ENCODE measurements around the gene TEX53. TPM values are rescaled to one million over a fixed set of nuclear protein-coding genes. Genes with fewer than 3 reads are reported as not detected.

TEX53 gene
- not detected for total RNA-seq

DNA sequence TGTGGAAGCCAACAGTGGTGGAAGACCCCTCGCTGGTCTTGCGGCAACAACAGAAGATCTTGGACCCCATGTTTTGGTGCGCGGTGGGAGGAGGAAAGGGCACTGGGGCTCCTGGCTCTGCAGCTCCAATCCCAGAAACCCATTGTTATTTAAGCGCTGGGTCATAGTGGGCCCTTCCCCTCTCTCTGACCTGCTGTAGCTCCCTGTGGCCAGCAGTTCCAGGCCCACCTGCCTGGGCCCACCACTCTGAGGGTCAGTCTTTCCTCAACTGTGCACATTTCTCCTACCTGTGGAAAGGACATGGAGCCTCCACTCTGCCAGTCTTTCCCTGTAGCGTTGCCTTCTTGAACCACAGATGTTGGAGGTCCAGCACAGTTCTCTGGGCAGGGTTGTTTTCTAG, at the start of gene TEX53:
TEX53 (minus strand) TSS at position 101 of the 400 bp plus-strand sequence; CDS start at position 70, 31 bp downstream.
- DNase-seq (ENCODE audit: low spot score) (no peak), ATAC-seq (no peak)

DNA sequence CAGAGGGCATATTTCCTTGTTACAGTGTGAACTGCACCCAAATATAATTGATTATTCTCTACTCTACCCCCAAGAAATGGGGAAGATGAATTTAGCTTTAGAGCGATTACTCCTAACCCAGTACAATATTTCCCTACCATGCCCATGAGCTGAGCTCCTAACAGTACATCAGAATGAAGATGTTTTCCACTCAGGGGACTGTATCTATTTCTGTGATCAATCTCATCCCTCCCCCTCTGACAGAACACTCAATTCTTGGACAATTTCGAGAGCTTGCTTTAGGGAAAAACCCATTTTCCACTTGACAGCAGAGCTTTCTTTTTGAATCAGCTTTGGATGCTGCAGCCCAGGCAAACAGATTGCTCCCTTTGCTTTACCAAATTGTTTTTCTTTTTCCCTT, 49.1 kb upstream of the TEX53 start:
- DNase-seq (ENCODE audit: low spot score) (no peak), ATAC-seq (no peak)

DNA sequence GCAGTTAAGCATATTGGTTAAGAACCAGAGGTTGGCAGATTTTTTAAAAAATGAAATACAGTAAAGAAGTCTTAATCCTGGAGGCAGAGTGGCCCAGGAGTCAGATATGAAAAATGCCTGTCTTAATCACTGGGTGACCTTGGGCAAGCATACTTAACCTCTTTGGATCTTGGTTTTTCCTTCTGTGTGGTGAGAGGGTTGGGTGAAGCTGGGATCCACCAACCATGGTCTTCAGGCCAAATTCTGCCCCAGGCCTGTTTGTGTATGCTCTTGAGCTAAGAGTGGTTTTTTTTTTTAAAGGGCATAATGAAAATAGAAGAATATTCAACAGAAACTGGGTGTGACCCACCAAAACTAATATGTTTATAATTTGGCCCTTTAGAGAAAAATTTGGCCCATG, 44.4 kb upstream of the TEX53 start:
- DNase-seq (ENCODE audit: low spot score), result no peak
- ATAC-seq, result no peak

DNA sequence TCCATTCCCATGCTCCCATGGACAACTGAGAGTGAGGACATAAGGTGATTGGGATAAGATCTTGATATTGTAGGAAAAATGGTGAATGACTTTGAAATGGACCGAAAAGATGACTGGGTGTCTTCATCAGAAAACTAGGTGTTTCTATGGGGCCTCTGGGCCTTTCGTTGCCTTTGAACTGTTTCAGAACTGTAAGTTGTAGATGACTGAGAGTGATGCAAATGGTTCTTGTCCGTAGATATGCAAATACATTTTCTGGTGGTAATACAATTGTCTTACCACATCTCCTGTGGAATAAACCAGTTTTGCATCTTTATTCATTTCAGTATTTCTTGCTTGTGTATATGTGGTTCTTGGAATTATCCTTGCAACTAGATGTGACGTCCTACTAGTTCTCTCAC, 40.3 kb upstream of the TEX53 start:
- no peak for ATAC-seq

DNA sequence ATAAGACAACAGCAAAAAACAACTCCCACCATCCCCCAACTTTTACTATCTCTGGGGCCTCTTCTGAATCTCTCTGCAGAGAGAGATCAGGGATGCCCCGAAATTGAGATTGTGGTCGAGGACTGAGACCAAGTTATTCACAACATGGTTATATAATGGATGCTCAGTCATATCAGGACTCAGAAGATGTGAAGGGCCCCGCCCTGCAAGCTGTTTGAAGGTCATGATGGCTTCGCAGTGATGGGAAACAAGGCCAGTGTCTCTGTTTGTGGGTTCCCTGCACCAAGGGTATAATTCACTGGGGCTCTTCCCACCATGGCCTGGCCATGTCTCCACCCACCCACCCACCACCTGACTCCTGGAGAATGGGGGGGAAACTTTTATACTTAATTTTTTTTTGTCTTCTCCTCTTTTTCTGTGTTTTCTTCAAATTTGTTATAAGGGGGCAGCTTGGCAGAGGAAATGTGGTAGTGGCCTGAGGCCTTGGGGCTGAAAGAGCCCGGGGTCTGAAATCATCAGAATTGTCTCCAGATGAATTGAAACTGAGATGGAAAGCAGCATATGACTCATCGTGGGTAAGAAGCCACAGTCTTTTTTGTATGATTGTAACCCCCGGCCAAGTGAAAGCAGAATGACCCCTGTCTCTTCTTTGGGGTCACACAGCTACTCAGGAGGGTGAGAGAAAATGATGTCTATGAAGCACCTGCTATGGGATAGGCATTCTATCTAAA, 39.4 kb upstream of the TEX53 start:
- ATAC-seq, result no peak
- no peak for DNase-seq (ENCODE audit: low spot score)

More for the DNA sequence above, 40.3 kb upstream of the TEX53 start:
- DNase-seq (ENCODE audit: low spot score), result no peak

DNA sequence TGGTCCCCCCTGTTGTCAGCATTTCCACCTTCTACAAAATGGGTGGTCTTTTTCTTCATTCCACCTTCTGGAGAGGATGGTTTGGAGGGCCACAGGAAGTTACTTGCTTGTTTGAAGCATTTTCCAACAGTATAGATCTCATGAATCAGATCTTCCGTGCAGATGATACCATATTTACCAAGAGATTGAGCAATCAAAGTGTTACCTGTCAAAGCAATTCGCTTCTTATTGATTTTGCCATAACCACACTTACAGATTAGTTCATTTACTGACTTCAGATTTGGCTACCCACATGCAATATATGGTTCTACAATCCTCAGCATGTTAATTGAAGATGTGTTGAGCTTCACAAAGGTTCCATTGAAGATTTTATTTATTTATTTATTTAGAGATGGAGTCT, 38.3 kb upstream of the TEX53 start:
- DNase-seq (ENCODE audit: low spot score) (no peak), ATAC-seq (no peak)

DNA sequence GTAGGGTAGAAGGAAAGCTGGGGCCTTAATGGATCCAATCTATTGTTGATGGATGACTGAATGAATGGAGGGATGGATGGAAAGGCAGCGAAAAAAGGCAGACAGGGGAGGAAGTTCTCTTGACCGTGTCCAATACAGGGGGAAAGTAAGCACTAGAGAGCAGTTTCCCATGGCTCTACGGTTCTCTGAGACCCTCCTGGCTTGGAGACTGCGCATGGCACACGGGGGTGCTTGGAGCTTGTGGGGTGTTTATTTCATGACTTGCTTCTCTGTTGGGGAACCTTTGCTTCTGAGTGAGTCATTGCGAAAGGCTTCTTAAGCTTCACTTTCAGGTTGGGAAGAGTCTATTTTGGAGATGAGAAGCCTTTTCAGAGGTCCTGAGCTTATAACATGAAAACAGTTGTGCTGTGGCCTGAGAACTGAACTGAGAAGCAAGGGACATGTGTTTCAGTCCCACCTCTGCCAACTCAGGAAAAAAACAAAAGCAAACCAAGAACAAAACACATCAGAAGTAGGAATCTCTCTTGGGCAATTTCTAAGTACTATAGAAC, 37.2 kb upstream of the TEX53 start:
- no peak for DNase-seq (ENCODE audit: low spot score)

DNA sequence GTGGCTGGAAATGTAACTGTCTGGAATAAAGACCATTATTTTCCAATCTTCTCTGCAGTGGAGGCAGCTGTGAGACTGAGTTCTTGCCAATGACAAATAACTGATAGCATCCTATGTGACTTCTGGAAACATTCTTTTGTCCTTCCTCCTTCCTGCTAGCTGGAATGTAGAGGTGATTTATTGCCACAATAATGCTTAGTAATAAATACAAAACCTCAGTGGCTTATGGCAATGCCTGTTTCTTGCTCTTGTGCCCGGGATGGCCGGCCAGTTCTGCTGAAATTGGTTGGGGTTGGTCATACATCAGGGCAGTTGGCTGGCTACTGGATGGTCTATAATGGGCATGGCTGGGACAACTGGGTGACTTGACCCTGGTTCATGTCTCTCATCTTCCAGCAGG, 36.5 kb upstream of the TEX53 start:
- ATAC-seq (no peak), DNase-seq (ENCODE audit: low spot score) (no peak)

More for the DNA sequence above, 37.2 kb upstream of the TEX53 start:
- ATAC-seq, result no peak

DNA sequence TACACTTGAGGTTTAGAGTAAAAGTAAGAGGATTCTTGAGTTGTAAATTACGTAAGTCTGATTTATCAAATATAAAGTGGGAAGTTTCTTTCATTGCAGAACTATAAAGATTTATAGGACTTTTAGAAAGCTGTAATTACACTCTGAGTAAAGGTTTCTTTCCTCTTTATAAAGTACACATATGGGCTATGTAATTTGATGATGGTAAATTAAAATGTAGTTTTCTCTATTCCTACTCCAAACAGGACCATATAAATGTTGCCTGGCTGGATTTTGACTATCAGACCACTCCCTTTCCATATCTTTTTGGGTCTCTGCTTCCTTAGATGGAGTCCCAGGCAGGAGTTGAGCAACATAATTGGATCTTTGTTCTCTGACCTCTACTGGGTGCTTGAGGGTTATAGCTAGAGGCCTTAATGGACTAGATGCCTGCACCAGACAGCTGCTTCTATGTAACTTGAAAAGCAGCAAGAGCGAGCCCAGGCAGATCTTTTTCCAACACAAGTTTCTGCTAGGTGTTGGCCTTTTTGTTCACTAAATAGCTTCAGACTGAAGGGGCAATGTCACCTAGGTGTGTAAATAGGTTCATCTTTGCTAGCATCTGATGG, 35.7 kb upstream of the TEX53 start:
- DNase-seq (ENCODE audit: low spot score), result no peak

DNA sequence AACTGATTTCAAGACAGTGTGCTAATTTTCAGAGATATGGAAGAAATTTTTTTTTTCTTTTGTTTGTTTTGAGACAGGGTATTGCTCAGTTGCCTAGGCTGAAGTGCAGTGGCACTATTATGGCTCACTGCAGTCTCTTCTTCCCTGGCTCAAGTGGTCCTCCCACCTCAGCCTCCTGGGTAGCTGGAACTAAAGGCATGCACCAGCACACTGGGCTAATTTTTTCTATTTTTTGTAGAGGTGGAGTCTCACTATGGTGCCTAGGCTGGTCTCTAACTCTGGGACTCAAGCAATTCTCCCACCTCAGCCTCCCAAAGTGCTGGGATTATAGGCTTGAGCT, 34.3 kb upstream of the TEX53 start:
- DNase-seq (ENCODE audit: low spot score) (no peak), ATAC-seq (no peak)

More for the DNA sequence above, 35.7 kb upstream of the TEX53 start:
- no peak for ATAC-seq

DNA sequence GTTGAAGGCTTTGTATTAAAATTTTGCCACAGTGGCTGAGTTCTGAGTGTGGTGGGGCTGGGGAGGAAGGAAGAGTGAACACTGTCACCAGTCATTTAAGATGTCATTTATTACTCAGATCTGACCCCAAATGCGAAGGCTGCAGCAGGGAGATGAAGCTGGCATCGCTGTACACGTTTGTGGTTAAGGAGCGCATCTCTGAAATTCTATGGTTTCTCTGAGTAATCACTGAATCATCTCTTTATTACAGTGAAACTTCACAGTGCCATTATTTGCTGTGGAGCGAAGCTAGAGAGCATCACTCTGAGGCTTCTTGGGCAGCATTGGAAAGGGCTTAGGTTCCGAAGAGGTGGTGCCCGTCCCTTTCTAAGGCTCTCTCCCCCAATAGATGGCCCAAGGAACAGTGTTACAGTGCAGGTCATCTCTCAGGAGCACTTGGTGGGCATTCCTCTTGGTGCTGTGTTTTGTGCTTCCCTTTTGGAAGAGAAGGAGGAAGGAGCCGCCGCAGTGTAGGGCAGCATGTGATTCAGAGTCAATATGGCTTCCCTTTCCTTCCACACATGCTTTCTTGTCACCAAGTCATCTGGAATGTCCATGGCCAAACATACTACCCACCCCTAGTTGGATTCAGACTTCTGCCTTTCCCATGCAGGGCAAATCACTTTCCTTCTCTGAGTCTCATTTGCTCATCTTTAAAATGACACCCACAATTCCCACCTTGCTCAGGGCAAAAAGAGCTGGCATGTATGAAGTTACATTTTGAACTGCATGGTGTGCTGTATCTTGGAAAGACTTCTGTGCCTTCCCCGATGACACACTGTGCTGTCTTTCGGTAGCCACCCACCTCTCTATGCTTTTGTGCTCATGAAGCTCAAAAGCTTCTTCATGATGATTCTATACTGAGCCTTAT, 33.7 kb upstream of the TEX53 start:
- ATAC-seq, result no peak
- DNase-seq (ENCODE audit: low spot score), result no peak

DNA sequence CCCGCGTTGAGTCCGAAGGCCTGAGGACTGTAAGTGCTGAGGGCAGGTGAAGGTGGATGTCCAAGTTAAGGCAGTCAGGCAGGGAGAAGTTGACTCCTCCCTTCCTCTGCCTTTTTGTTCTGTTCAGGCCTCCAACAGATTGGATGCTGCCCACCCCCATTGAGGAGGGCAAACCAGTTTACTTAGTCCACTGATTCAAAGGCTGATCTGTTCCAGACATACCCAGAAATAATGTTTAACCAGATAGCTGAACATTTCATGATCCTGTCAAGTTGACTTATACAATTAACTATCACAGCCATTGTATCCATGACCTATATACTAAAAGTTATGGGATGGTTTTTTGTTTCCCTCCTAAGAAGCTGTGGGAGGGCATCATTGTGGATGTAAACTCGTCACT, 32.7 kb upstream of the TEX53 start:
- ATAC-seq (no peak), DNase-seq (ENCODE audit: low spot score) (no peak)

DNA sequence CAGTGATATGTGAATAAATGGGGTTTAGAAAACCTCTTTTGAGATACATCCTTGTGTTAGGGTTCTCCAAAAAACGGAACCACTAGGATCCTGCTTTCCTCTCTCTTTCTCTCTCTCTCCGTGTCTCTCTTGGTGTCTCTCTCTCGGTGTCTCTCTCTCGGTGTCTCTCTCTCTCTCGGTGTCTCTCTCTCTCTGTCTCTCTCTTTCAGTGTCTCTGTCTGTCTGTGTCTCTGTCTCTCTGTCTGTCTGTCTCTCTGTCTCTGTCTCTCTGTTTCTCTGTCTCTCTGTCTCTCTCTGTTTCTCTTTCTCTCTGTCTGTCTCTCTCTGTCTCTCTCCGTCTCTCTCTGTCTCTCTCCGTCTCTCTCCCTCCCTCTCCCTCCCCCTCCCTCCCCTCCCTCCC, 32.2 kb upstream of the TEX53 start:
- DNase-seq (ENCODE audit: low spot score) (no peak), ATAC-seq (no peak)

DNA sequence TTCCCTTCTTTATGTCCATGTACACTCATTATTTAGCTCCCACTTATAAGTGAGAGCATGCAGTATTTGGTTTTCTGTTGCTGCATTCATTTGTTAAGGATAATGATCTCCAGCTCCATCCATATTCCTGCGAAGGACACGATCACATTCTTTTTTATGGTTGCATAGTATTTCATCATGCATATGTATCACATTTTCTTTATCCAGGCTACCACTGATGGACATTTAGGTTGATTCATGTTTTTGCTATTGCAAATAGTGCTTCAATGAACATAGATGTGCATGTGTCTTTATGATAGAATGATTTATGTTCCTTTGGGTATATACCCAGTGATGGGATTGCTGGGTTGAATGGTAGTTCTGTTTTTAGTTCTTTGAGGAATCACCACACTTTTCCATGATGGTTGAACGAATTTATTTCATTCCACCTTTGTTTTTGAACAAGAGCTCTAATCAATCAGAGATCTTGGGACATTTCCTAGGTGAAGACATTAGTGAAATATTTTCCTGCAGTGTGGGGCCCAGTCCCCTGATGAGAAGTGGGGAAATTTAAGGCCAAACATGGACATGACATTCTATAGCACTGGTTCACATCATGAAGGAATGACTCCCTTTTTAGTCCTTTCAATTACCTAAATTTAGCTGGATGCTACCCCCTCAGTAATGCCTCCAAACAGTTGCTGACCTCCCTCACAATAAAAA, 31.5 kb upstream of the TEX53 start:
- ATAC-seq, result no peak
- DNase-seq (ENCODE audit: low spot score), result no peak

DNA sequence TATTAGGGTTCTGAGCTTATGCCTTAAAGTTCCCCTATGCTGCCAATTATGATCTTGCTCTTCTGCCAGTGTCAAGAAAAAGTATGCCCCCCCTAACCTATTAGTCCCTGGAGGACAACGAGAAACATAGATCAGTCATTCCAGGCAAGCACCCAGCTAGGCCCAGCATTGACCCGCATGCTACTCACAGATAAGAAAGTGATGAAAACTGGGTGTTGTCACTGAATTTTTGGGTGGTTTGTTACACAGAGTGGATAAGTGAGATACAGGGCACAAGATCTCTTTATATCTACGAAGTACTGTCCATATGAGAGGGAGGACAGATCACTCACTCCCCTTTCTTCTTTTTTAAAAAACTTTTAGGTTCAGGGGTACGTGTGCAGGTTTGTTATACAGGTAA, 30.8 kb upstream of the TEX53 start:
- no peak for DNase-seq (ENCODE audit: low spot score)
- ATAC-seq, result no peak

DNA sequence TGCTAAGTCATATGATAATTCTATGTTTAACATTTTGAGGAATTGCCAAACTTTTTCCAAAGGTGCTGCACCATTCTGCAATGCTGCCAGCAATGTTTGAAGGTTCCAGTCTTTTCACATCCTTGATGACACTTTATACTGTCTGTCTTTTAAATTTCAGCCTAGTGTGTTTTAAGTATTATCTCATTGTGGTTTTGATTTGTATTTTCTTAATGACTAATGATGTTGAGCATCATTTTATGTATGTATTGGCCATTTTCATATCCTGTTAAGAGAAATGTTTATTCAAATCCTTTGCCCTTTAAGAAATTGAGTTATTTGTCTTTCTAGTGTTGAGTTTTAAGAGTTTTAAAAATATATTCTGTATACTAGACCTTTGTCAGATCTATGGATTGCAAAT, 29.4 kb upstream of the TEX53 start:
- ATAC-seq (no peak), DNase-seq (ENCODE audit: low spot score) (no peak)

DNA sequence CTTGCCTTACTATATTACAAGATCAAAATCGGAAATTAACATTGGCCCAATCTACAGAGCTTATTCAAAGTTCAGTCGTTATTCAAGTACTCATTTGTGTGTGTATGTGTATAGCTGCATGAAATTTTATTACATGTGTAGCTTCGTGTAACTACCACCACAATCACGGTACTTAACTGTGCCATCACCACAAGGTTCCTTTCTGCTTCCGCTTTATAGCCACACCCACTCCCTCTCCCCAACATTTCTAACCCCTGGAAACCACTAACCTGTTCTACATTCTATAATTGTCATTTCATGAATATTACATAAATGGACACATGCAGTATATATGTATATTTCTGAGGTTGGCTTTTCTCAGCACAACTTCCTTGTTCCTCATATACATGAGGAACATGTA, 28.3 kb upstream of the TEX53 start:
- DNase-seq (ENCODE audit: low spot score) (no peak), ATAC-seq (no peak)

DNA sequence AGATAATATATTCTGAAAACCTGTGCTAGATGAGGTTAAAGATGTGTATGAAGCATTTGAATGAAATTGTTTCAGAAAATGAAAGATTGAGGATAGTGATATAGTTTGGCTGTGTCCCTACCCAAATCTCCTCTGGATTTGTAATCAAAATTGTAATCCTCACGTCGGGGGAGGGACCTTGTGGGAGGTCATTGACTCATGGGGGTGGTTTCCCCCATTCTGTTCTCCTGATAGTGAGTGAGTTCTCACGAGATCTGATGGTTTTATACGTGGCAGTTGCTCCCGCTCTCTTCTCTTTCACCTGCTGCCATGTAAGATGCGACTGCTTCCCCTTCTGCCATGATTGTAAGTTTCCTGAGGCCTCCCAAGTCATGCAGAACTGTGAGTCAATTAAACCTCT, 26.4 kb upstream of the TEX53 start:
- DNase-seq (ENCODE audit: low spot score), result no peak
- no peak for ATAC-seq

DNA sequence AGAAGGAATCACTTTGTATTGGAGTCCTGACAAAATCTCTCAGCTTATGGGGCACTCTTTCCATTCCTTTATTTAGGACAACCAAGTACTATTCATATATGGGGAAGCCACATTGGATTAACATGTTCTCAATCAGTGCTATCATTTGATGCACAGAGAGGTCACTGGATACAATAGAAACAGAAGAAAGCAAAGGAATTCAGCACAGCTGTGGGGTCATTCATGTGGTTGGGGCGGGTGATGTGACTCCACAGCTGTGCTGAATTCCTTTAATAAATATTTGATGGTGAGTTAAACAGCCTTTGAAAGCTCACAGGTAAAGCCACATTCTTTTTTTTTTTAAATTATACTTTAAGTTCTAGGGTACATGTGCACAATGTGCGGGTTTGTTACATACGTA, 25.2 kb upstream of the TEX53 start:
- ATAC-seq, result no peak
- DNase-seq (ENCODE audit: low spot score), result no peak

DNA sequence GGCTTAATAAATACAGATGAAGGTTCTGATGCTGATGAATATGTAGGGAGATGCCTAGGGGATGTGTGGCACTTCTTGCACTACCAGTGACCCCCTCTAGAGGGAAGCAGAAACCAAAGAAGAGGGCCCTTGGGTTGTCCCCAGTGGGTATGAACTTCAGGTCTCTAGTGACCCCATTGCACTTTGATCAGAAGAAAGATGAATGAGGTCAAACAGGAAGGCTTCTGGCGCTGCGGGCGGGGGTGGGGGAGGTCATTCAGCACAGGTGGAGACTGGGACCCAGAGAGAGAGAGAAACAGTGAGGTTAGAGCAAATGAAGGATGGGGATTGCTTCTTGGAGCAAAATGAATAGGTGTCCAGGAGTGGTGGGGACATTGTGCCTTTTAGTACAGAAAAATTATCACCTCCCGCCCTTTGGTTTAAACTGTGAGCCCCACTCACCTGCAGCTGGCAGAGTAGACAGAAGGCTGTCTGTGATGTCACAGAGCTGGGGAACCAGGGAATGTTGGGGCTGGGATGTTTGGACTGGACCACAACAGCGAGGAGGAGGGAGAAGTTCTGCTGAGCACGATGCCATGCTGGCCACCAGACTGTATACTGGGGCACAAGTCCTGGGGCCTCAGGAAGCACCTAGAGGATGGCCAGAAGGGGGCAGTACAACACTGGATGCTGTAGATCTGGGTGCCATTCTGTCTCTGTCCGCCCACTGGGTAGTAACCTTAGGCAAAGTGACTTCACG, 24.2 kb upstream of the TEX53 start, which contains the start of gene TEX48:
TEX48 (minus strand) TSS at position 599 of the 739 bp plus-strand sequence. CDS start 10,469 bp downstream, outside the sequence.
- ATAC-seq (peak; percentile 95), DNase-seq (ENCODE audit: low spot score) (peak; percentile 52)

All from left lobe of liver (tissue), 2 donors.